HepG2 (cell line): ENCODE measurements around the gene UXS1. TPM values are rescaled to one million over a fixed set of nuclear protein-coding genes. Genes with fewer than 3 reads are reported as not detected.

Experiments
- FUBP1 ChIP-seq: sonication (generic); formaldehyde crosslinking; IDR thresholded peaks from 2 replicates; pipeline ENCODE4 v1.5.1; 2020; ENCODE audit warnings: missing genetic modification reagents, mild to moderate bottlenecking, borderline replicate concordance
- GATAD1 ChIP-seq: IDR thresholded peaks from 2 replicates; pipeline ENCODE4 v1.6.1; 2016; ENCODE audit warnings: missing genetic modification reagents, missing compliant biosample characterization
- HES4 ChIP-seq: sonication (generic); formaldehyde crosslinking; IDR thresholded peaks from 2 replicates; pipeline ENCODE4 v1.9.0; 2021; ENCODE audit warnings: mild to moderate bottlenecking, missing genetic modification reagents, borderline replicate concordance
- JUN ChIP-seq: sonication (generic); formaldehyde crosslinking; IDR thresholded peaks from 2 replicates; pipeline ENCODE4 v1.4.0; 2020; ENCODE audit warnings: mild to moderate bottlenecking, missing genetic modification reagents
- POLR2AphosphoS5 ChIP-seq: IDR thresholded peaks from 2 replicates; pipeline ENCODE4 v1.6.1; 2012; ENCODE audit warnings: low read depth, low read length
- TBX3 ChIP-seq: fragments of 450-650 bp; IDR thresholded peaks from 2 replicates; pipeline ENCODE4 v1.6.1; 2017; ENCODE audit warnings: antibody characterized with exemption, mild to moderate bottlenecking, inconsistent platforms, borderline replicate concordance
- ZBTB25 ChIP-seq: IDR thresholded peaks from 2 replicates; pipeline ENCODE4 v1.6.1; 2018; ENCODE audit warnings: missing genetic modification reagents
- ZNF10 ChIP-seq: sonication (generic); formaldehyde crosslinking; IDR thresholded peaks from 2 replicates; pipeline ENCODE4 v1.4.0; 2020; ENCODE audit warnings: mild to moderate bottlenecking, low read depth, missing genetic modification reagents, borderline replicate concordance
- ZNF350 ChIP-seq: sonication (generic); formaldehyde crosslinking; IDR thresholded peaks from 2 replicates; pipeline ENCODE4 v1.4.0; 2020; ENCODE audit warnings: mild to moderate bottlenecking, low read depth, missing genetic modification reagents, borderline replicate concordance
- ZNF367 ChIP-seq: sonication (generic); formaldehyde crosslinking; IDR thresholded peaks from 2 replicates; pipeline ENCODE4 v1.4.0; 2020; ENCODE audit warnings: missing genetic modification reagents, borderline replicate concordance
- ZNF432 ChIP-seq: sonication (generic); formaldehyde crosslinking; IDR thresholded peaks from 2 replicates; pipeline ENCODE4 v1.5.0; 2020; ENCODE audit warnings: missing genetic modification reagents, mild to moderate bottlenecking, borderline replicate concordance
- ZNF766 ChIP-seq: sonication (generic); formaldehyde crosslinking; IDR thresholded peaks from 2 replicates; pipeline ENCODE4 v1.5.0; 2020; ENCODE audit warnings: missing genetic modification reagents, borderline replicate concordance
- polyA plus RNA-seq, 8 experiments: library from polyadenylated mRNA; depleted of rRNA in 3 of 8; stranded (reverse) in 7 of 8; unstranded in 1 of 8; fragments of >200 nt; fragmentation: Illumina TruSeq in 4 of 8; extraction: Trizol in 4 of 8; gene quantifications; 2 replicates each; pipeline versions ENCODE4 v1.2.1 to v1.2.3, GENCODE V29; 2011 to 2016; ENCODE audit warnings: low read depth in 4 of 8, missing spikeins in 1 of 8, mixed read lengths in 1 of 8; ENCODE audit not compliant: insufficient read depth in 1 of 8
- total RNA-seq, 5 experiments: library from RNA; depleted of rRNA; stranded (reverse); fragments of >200 nt; fragmentation: Illumina TruSeq; extraction: Trizol; gene quantifications; 2 replicates each; pipeline ENCODE4 v1.2.3, GENCODE V29; 2016; ENCODE audit warnings: low read depth in 1 of 5
- TF ChIP-seq, protein P1 (sequence below): sonication (generic); formaldehyde crosslinking; IDR thresholded peaks from 2 replicates; pipeline ENCODE4 v1.4.0; 2020; ENCODE audit warnings: mild to moderate bottlenecking, missing genetic modification reagents
- TF ChIP-seq, protein P2 (sequence below): IDR thresholded peaks from 2 replicates; pipeline ENCODE4 v1.6.1; 2016; ENCODE audit warnings: low read depth, missing genetic modification reagents, missing compliant biosample characterization
- TF ChIP-seq, protein P3 (sequence below): sonication (generic); formaldehyde crosslinking; IDR thresholded peaks from 2 replicates; pipeline ENCODE4 v1.9.0; 2021; ENCODE audit warnings: missing genetic modification reagents, borderline replicate concordance

Gene UXS1
- total and polyA plus RNA-seq, 2 of the 13 experiments (the other 11 are each of a cell fraction or from before 2014, with no cell fraction given), result 53.3 to 110 TPM

DNA sequence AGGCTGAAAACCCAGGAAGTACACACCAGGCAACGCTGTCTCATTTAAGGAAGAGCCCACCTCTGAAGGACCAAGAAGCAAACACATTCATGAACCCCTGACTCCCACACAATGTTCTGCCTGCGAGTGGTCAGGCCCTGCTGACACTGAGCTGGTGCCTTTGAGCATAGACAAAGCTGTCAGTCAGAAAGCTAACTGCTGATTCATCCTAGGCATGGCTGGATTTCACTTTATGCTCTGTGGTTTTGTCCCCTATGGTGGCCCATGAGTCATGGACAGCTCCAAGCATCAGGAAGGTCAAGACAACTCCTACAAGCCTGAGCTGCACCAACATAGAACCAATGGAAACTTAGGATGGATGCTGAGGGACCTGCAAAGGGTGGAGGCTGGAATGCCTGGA, 78.9 kb downstream of the UXS1 start (continued):
- TF ChIP-seq, protein P1, sequence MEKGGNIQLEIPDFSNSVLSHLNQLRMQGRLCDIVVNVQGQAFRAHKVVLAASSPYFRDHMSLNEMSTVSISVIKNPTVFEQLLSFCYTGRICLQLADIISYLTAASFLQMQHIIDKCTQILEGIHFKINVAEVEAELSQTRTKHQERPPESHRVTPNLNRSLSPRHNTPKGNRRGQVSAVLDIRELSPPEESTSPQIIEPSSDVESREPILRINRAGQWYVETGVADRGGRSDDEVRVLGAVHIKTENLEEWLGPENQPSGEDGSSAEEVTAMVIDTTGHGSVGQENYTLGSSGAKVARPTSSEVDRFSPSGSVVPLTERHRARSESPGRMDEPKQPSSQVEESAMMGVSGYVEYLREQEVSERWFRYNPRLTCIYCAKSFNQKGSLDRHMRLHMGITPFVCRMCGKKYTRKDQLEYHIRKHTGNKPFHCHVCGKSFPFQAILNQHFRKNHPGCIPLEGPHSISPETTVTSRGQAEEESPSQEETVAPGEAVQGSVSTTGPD, result no peak
- TF ChIP-seq ZNF432 (CRISPR knock-in tag) (no peak), JUN (CRISPR knock-in tag) (0 out of 2 replicates have a peak, but pooled peaks have one; percentile 24), ZBTB25 (CRISPR knock-in tag) (no peak), GATAD1 (CRISPR knock-in tag) (0 out of 2 replicates have a peak, but pooled peaks have one; percentile 21), FUBP1 (CRISPR knock-in tag) (no peak), ZNF766 (CRISPR knock-in tag) (no peak), ZNF350 (CRISPR knock-in tag) (no peak), TBX3 (no peak), ZNF367 (CRISPR knock-in tag) (no peak), POLR2AphosphoS5 (no peak), ZNF10 (CRISPR knock-in tag) (no peak), HES4 (CRISPR knock-in tag) (no peak)
- TF ChIP-seq, protein P2, sequence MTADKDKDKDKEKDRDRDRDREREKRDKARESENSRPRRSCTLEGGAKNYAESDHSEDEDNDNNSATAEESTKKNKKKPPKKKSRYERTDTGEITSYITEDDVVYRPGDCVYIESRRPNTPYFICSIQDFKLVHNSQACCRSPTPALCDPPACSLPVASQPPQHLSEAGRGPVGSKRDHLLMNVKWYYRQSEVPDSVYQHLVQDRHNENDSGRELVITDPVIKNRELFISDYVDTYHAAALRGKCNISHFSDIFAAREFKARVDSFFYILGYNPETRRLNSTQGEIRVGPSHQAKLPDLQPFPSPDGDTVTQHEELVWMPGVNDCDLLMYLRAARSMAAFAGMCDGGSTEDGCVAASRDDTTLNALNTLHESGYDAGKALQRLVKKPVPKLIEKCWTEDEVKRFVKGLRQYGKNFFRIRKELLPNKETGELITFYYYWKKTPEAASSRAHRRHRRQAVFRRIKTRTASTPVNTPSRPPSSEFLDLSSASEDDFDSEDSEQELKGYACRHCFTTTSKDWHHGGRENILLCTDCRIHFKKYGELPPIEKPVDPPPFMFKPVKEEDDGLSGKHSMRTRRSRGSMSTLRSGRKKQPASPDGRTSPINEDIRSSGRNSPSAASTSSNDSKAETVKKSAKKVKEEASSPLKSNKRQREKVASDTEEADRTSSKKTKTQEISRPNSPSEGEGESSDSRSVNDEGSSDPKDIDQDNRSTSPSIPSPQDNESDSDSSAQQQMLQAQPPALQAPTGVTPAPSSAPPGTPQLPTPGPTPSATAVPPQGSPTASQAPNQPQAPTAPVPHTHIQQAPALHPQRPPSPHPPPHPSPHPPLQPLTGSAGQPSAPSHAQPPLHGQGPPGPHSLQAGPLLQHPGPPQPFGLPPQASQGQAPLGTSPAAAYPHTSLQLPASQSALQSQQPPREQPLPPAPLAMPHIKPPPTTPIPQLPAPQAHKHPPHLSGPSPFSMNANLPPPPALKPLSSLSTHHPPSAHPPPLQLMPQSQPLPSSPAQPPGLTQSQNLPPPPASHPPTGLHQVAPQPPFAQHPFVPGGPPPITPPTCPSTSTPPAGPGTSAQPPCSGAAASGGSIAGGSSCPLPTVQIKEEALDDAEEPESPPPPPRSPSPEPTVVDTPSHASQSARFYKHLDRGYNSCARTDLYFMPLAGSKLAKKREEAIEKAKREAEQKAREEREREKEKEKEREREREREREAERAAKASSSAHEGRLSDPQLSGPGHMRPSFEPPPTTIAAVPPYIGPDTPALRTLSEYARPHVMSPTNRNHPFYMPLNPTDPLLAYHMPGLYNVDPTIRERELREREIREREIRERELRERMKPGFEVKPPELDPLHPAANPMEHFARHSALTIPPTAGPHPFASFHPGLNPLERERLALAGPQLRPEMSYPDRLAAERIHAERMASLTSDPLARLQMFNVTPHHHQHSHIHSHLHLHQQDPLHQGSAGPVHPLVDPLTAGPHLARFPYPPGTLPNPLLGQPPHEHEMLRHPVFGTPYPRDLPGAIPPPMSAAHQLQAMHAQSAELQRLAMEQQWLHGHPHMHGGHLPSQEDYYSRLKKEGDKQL, result no peak
- TF ChIP-seq, protein P3, sequence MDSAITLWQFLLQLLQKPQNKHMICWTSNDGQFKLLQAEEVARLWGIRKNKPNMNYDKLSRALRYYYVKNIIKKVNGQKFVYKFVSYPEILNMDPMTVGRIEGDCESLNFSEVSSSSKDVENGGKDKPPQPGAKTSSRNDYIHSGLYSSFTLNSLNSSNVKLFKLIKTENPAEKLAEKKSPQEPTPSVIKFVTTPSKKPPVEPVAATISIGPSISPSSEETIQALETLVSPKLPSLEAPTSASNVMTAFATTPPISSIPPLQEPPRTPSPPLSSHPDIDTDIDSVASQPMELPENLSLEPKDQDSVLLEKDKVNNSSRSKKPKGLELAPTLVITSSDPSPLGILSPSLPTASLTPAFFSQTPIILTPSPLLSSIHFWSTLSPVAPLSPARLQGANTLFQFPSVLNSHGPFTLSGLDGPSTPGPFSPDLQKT (CRISPR knock-in tag), result no peak
